HepG2 (cell line): ENCODE data around the gene RRP12. TPM values are rescaled to one million over a fixed set of nuclear protein-coding genes. Genes with fewer than 3 reads are reported as not detected.

Experiments
- ATAC-seq: fragments of 200-7000 bp; cut with Tn5 transposase; 3 replicates; pipeline ENCODE4 v1.9.1; 2020; ENCODE audit warnings: mild to moderate bottlenecking, moderate library complexity
- BruUV-seq: library from RNA; stranded (reverse); fragments of 400-500 nt; replicated peaks from 2 replicates; lab custom pipeline; 2021; lab: Mats Ljungman, UMichigan
- CTCF ChIA-PET: fragments of 300-600 bp; formaldehyde crosslinking; extraction: SDS; loops from one replicate; lab custom pipeline; 2021; ENCODE audit warnings: low total read pairs, inconsistent platforms, low intra/inter-chr PET ratio; lab: Yijun Ruan, JAX
- POLR2A ChIA-PET: fragments of 350-600 bp; sonication (Branson Sonifier 250); formaldehyde crosslinking; loops from one replicate; lab custom pipeline; 2020; ENCODE audit warnings: antibody characterized with exemption, inconsistent platforms; lab: Yijun Ruan, JAX
- DNase-seq: peaks from one replicate; pipeline ENCODE4 v3.0.0-alpha.2; 2015; ENCODE audit warnings: low spot score
- FAIRE-seq: peaks from 3 replicates; lab custom pipeline; 2011; peaks lifted over from hg19 to GRCh38; lab: Jason Lieb, UNC
- H2AFZ ChIP-seq: one replicate; pipeline ENCODE4 v1.6.1; 2011; ENCODE audit warnings: low read length, inconsistent platforms
- H3K27ac ChIP-seq: fragments of 300-600 bp; 3 replicates; pipeline ENCODE4 v1.8.0; 2011; ENCODE audit warnings: mixed run types, mild to moderate bottlenecking, mixed read lengths, low read length, inconsistent platforms; ENCODE audit not compliant: insufficient read depth; ENCODE audit errors: extremely low read length
- H3K27me3 ChIP-seq, 2 experiments: fragments of 200-600 bp in 1 of 2; 2 replicates in 1 of 2; 3 replicates in 1 of 2; pipeline versions ENCODE4 v1.6.0 to v1.8.0; 2011; ENCODE audit warnings: low read length in 2 of 2, mild to moderate bottlenecking in 2 of 2, moderate library complexity in 2 of 2, inconsistent platforms in 1 of 2; ENCODE audit not compliant: insufficient read depth in 2 of 2, control insufficient read depth in 1 of 2
- H3K36me3 ChIP-seq, 2 experiments: fragments of 200-600 bp in 1 of 2; replicated peaks in 1 of 2; 2 replicates in 1 of 2; 3 replicates in 1 of 2; pipeline versions ENCODE4 v1.5.1 to v1.8.0; 2011; ENCODE audit warnings: low read length in 2 of 2, inconsistent platforms in 1 of 2; ENCODE audit not compliant: insufficient read depth in 2 of 2, control insufficient read depth in 1 of 2
- H3K4me1 ChIP-seq: 2 replicates; pipeline ENCODE4 v1.5.1; 2012; ENCODE audit warnings: low read length, inconsistent platforms; ENCODE audit not compliant: insufficient read depth
- H3K4me2 ChIP-seq: 2 replicates; pipeline ENCODE4 v1.6.0; 2011; ENCODE audit warnings: low read depth, low read length, inconsistent platforms
- H3K4me3 ChIP-seq, 3 experiments: fragments of 200-600 bp in 1 of 3; sonication (generic), shearing (Covaris generic) in 1 of 3; replicated peaks in 1 of 3; 2 replicates each; pipeline ENCODE4 v1.5.1; 2011 to 2016; ENCODE audit warnings: low read length in 3 of 3, inconsistent platforms in 2 of 3, low read depth in 2 of 3, mild to moderate bottlenecking in 2 of 3, control low read depth in 1 of 3, mixed read lengths in 1 of 3; ENCODE audit not compliant: insufficient read depth in 1 of 3
- H3K79me2 ChIP-seq: one replicate; pipeline ENCODE4 v1.6.1; 2011; ENCODE audit warnings: low read length, inconsistent platforms; ENCODE audit not compliant: insufficient read depth
- H3K9ac ChIP-seq: 2 replicates; pipeline ENCODE4 v1.6.0; 2011; ENCODE audit warnings: mild to moderate bottlenecking, low read depth, low read length, inconsistent platforms; ENCODE audit not compliant: insufficient read depth
- H3K9me3 ChIP-seq: 2 replicates; pipeline ENCODE4 v1.5.1; 2012; ENCODE audit warnings: mild to moderate bottlenecking, low read length
- H4K20me1 ChIP-seq: 2 replicates; pipeline ENCODE4 v1.6.0; 2011; ENCODE audit warnings: inconsistent platforms, mild to moderate bottlenecking, low read length, moderate library complexity; ENCODE audit not compliant: insufficient read depth
- CCDC6 ChIP-seq: sonication (generic); formaldehyde crosslinking; IDR thresholded peaks from 2 replicates; pipeline ENCODE4 v1.8.1; 2022; ENCODE audit warnings: mild to moderate bottlenecking, missing genetic modification reagents, moderate library complexity
- DPF2 ChIP-seq: sonication (generic); formaldehyde crosslinking; IDR thresholded peaks from 2 replicates; pipeline ENCODE4 v1.4.0; 2020; ENCODE audit warnings: mild to moderate bottlenecking, low read depth, missing genetic modification reagents, borderline replicate concordance
- EZH2 ChIP-seq: conservative IDR thresholded peaks from 2 replicates; pipeline ENCODE4 v1.6.1; 2012; ENCODE audit warnings: mild to moderate bottlenecking, low read depth, low read length, moderate library complexity
- GZF1 ChIP-seq: sonication (generic); formaldehyde crosslinking; IDR thresholded peaks from 2 replicates; pipeline ENCODE4 v1.5.1; 2020; ENCODE audit warnings: mild to moderate bottlenecking, missing genetic modification reagents
- LCORL ChIP-seq, 2 experiments: fragments of 450-650 bp in 1 of 2; sonication (generic) in 1 of 2; formaldehyde crosslinking in 1 of 2; IDR thresholded peaks; 2 replicates each; pipeline versions ENCODE4 v1.5.0 to v1.6.1; 2017 to 2020; ENCODE audit warnings: antibody characterized with exemption in 1 of 2, missing genetic modification reagents in 1 of 2
- NKX3-1 ChIP-seq: sonication (generic); formaldehyde crosslinking; IDR thresholded peaks from 2 replicates; pipeline ENCODE4 v1.5.0; 2020; ENCODE audit warnings: missing genetic modification reagents
- NR3C1 ChIP-seq: sonication (generic); formaldehyde crosslinking; IDR thresholded peaks from 2 replicates; pipeline ENCODE4 v1.4.0; 2020; ENCODE audit warnings: missing genetic modification reagents
- SMC3 ChIP-seq: IDR thresholded peaks from 2 replicates; pipeline ENCODE4 v1.6.1; 2011; ENCODE audit warnings: low read length, improper control_type of control experiment
- ZNF557 ChIP-seq: sonication (generic); formaldehyde crosslinking; IDR thresholded peaks from 2 replicates; pipeline ENCODE4 v1.4.0; 2020; ENCODE audit warnings: missing genetic modification reagents
- WGBS: methylation state at CpG from one replicate; pipeline ENCODE4 v1.1.6; 2017; ENCODE audit warnings: low lambda C conversion rate; 5-methylcytosine and 5-hydroxymethylcytosine counted together
- in situ Hi-C: cut with HindIII; loops from 2 replicates; pipeline ENCODE4 v1.10.0; 2017; ENCODE audit warnings: low pct_unique_long_range_greater_than_20kb; ENCODE audit not compliant: extremely low pct_ligation_motif_present
- intact Hi-C: fragments of 100-400 bp; cut with micrococcal nuclease; formaldehyde crosslinking; loops from one replicate; pipeline ENCODE4 v1.10.0; 2022; ENCODE audit not compliant: unreplicated experiment
- polyA plus RNA-seq, 8 experiments: library from polyadenylated mRNA; depleted of rRNA in 3 of 8; stranded (reverse) in 7 of 8; unstranded in 1 of 8; fragments of >200 nt; fragmentation: Illumina TruSeq in 4 of 8; extraction: Trizol in 4 of 8; gene quantifications; 2 replicates each; pipeline versions ENCODE4 v1.2.1 to v1.2.3, GENCODE V29; 2011 to 2016; ENCODE audit warnings: low read depth in 4 of 8, missing spikeins in 1 of 8, mixed read lengths in 1 of 8; ENCODE audit not compliant: insufficient read depth in 1 of 8
- total RNA-seq, 5 experiments: library from RNA; depleted of rRNA; stranded (reverse); fragments of >200 nt; fragmentation: Illumina TruSeq; extraction: Trizol; gene quantifications; 2 replicates each; pipeline ENCODE4 v1.2.3, GENCODE V29; 2016; ENCODE audit warnings: low read depth in 1 of 5
- TF ChIP-seq, protein P1 (sequence below): sonication (generic); formaldehyde crosslinking; IDR thresholded peaks from 2 replicates; pipeline ENCODE4 v1.5.0; 2020; ENCODE audit warnings: missing genetic modification reagents, mild to moderate bottlenecking, borderline replicate concordance
- TF ChIP-seq, protein P2 (sequence below): sonication (generic); formaldehyde crosslinking; IDR thresholded peaks from 2 replicates; pipeline ENCODE4 v1.9.0; 2022; ENCODE audit warnings: low read depth, missing genetic modification reagents
- TF ChIP-seq, protein P3 (sequence below): sonication (generic); formaldehyde crosslinking; IDR thresholded peaks from 2 replicates; pipeline ENCODE4 v1.5.0; 2020; ENCODE audit warnings: missing genetic modification reagents
- TF ChIP-seq, protein P4 (sequence below): sonication (generic); formaldehyde crosslinking; IDR thresholded peaks from 2 replicates; pipeline ENCODE4 v1.4.0; 2020; ENCODE audit warnings: missing genetic modification reagents, borderline replicate concordance

Gene RRP12
- total and polyA plus RNA-seq, 2 of the 13 experiments (the other 11 are each of a cell fraction or from before 2014, with no cell fraction given): 13.2 to 39.4 TPM

DNA sequence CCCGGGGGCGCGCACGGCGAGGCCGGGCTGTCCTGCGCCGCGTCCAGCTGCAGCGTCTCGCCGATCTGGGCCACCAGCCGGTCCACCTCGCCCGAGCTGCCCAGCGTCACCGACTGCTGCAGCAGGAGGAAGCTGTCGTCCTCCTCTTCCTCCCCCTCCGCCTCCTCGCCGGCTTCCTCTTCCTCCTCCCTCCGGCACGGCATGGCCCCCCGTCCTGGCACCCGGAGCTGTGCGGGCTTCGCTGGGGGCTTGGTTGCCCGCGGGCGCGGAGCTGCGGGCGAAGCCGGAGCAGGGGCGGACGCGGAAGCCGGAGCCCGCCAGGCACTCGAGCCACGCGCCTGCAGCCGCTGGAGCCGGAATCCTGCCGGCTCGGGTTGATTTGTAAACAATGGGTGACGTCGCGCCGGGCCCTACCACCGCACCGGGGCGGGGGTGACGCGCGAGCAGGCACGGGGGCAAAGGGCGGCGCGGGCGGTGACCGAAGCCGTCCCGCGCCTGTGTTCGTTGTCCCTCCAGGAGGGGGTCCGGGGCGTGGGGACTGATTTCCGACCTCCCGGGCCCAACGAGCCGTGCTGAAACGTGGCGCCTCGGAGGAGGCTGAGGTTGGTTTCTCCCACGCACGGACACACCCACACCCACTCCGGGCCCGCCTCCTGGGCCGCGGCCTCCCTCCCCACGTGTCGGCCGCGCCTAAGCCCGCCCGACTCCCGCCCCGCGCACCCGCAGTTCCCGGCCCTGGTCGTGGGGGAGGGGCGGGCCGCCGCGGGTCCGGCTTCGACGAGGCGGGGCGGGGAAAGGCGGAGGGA, 66.6 kb downstream of the RRP12 start, which contains the start of gene FRAT2 (continued):
- TF ChIP-seq, protein P1, sequence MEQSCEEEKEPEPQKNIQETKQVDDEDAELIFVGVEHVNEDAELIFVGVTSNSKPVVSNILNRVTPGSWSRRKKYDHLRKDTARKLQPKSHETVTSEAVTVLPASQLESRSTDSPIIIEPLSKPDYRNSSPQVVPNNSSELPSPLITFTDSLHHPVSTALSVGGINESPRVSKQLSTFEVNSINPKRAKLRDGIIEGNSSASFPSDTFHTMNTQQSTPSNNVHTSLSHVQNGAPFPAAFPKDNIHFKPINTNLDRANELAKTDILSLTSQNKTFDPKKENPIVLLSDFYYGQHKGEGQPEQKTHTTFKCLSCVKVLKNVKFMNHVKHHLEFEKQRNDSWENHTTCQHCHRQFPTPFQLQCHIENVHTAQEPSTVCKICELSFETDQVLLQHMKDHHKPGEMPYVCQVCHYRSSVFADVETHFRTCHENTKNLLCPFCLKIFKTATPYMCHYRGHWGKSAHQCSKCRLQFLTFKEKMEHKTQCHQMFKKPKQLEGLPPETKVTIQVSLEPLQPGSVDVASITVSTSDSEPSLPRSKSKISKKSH (CRISPR knock-in tag): peak; percentile 79; the same call in 1 of the 2 replicates
- TF ChIP-seq NR3C1 (no peak), EZH2 (no peak)
- TF ChIP-seq, protein P2, sequence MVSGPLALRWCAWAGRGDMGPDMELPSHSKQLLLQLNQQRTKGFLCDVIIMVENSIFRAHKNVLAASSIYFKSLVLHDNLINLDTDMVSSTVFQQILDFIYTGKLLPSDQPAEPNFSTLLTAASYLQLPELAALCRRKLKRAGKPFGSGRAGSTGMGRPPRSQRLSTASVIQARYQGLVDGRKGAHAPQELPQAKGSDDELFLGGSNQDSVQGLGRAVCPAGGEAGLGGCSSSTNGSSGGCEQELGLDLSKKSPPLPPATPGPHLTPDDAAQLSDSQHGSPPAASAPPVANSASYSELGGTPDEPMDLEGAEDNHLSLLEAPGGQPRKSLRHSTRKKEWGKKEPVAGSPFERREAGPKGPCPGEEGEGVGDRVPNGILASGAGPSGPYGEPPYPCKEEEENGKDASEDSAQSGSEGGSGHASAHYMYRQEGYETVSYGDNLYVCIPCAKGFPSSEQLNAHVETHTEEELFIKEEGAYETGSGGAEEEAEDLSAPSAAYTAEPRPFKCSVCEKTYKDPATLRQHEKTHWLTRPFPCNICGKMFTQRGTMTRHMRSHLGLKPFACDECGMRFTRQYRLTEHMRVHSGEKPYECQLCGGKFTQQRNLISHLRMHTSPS (CRISPR knock-in tag): no peak

DNA sequence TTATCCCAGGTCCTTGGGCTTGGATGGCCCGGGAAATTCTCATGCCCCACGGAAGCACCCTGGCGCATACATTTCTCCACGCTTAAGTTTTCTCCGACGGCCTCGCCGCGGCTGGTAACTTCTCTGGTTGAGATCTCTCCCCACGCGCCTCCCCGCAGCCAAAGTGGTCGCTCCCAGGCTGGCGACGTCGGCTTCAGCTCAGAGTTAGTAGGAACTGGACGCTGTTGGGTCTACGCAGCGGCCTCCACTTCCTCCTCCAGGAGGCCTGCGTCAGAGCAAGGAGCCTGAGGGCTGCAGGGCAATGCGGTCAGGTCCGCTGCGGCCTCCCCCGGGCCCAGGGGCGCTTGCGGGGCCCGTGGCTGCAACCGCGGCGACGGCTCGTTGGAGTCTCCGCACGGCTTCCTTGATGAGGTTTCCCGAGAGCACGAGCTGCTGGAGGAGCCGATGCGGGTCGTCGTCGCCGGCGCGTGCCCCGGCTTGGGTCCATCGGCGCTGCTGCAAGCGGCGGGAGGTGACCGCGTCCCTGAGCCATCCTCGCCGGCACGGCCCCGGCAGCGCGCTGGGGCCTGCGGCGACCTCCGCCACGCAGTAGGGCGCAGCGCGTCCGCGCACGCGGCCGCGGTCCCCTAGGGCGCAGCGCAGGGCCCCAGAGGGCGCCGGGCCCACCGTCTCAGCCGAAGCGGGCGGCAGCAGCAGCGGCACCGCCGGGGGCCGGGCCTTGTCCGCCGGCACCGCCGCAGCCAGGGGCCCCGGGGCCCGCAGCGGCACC, 67.4 kb downstream of the RRP12 start:
- DNase-seq (no peak), FAIRE-seq (no peak), ATAC-seq (peak; percentile 8)
- Histone ChIP-seq H3K27me3 (no peaks in the 10 kb centered on the region), H3K4me3 (peak overlapping the region; percentile 65 to 87 (median 82)), H3K4me2 (peak overlapping the region; percentile 81), H3K36me3 (no peaks in the 10 kb centered on the region), H3K9ac (peak overlapping the region; percentile 98), H3K79me2 (peaks cover 40% of the 10 kb centered on the region), H3K9me3 (no peaks in the 10 kb centered on the region), H3K27ac (peak overlapping the region; percentile 85), H2AFZ (no peak overlapping the region), H4K20me1 (no peaks in the 10 kb centered on the region), H3K4me1 (peaks cover 60% of the 10 kb centered on the region)
- ChIA-PET POLR2A (interaction anchor here (0.8 to 7.4 kb wide), 5 partner anchors 15 to 67 kb away, joined by 3 to 98 read pairs (median 8); partner anchors contain the start of genes ARHGAP19, FRAT1 and RRP12), CTCF (interaction anchor here (1.6 to 1.8 kb wide), 2 partner anchors 14 to 55 kb away, joined by 6 read pairs; no protein-coding TSS in a partner anchor)
- 1% methylated on average over 19 of the region's 89 CpGs for WGBS
- intact Hi-C loops: loop anchor here (1.0 to 2.0 kb wide), 2 partner anchors 41 to 55 kb away; partner anchors contain the start of gene ARHGAP19
- in situ Hi-C loops: loop anchor here (5.0 kb wide), 1 partner anchor 41 kb away; the partner anchor contains the start of gene ARHGAP19
- BruUV-seq: no TSS peak
- TF ChIP-seq GZF1 (CRISPR knock-in tag): 0 out of 2 replicates have a peak, but pooled peaks have one; percentile 8
- TF ChIP-seq, protein P3, sequence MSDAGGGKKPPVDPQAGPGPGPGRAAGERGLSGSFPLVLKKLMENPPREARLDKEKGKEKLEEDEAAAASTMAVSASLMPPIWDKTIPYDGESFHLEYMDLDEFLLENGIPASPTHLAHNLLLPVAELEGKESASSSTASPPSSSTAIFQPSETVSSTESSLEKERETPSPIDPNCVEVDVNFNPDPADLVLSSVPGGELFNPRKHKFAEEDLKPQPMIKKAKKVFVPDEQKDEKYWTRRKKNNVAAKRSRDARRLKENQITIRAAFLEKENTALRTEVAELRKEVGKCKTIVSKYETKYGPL: no peak
- TF ChIP-seq ZNF557: no peak
- no peak for TF ChIP-seq LCORL (IDR thresholded peaks at IDR 0.05)
- TF ChIP-seq LCORL (CRISPR knock-in tag; IDR thresholded peaks at IDR 0.05): no peak
- 0 out of 2 replicates have a peak, but pooled peaks have one; percentile 10 for TF ChIP-seq CCDC6 (CRISPR knock-in tag)
- TF ChIP-seq NKX3-1 (CRISPR knock-in tag): no peak
- no peak for TF ChIP-seq DPF2 (CRISPR knock-in tag)
- TF ChIP-seq, protein P4, sequence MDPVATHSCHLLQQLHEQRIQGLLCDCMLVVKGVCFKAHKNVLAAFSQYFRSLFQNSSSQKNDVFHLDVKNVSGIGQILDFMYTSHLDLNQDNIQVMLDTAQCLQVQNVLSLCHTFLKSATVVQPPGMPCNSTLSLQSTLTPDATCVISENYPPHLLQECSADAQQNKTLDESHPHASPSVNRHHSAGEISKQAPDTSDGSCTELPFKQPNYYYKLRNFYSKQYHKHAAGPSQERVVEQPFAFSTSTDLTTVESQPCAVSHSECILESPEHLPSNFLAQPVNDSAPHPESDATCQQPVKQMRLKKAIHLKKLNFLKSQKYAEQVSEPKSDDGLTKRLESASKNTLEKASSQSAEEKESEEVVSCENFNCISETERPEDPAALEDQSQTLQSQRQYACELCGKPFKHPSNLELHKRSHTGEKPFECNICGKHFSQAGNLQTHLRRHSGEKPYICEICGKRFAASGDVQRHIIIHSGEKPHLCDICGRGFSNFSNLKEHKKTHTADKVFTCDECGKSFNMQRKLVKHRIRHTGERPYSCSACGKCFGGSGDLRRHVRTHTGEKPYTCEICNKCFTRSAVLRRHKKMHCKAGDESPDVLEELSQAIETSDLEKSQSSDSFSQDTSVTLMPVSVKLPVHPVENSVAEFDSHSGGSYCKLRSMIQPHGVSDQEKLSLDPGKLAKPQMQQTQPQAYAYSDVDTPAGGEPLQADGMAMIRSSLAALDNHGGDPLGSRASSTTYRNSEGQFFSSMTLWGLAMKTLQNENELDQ (CRISPR knock-in tag): no peak
- TF ChIP-seq SMC3: no peak
